GM21786 (cell line): ENCODE results near the gene VPREB3.
"Not testable (repeated sequence)": the region's sequence is repeated elsewhere in the genome, so short reads cannot be mapped to it uniquely, and the experiment has no call there.

ENCODE experiments used
- ATAC-seq: cut with Tn5 transposase; IDR thresholded peaks from one replicate; pipeline ENCODE4 v1.9.1; 2021; ENCODE audit not compliant: unreplicated experiment

Gene VPREB3

DNA sequence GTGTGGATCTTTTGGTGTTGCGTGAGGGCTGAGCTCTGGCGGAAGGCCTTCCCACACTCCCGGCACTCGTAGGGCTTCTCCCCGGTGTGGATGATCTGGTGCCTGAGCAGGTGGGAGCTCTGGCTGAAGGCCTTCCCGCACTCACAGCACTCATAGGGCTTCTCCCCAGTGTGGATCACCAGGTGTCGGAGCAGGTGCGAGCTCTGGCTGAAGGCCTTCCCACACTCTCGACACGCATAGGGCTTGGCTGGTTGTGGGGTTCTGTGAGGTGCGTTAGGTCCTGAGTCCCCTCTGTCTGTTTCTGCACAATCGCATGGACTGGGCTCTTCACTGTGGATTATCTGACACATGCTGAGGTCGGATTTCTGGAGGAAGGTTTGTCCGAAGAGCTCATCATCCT is 9.7 kb downstream of the VPREB3 start:
- no peak for ATAC-seq

GRCh38 chr22:23744001-23744400 is 10.2 kb downstream of the VPREB3 start:
- no peak for ATAC-seq

DNA sequence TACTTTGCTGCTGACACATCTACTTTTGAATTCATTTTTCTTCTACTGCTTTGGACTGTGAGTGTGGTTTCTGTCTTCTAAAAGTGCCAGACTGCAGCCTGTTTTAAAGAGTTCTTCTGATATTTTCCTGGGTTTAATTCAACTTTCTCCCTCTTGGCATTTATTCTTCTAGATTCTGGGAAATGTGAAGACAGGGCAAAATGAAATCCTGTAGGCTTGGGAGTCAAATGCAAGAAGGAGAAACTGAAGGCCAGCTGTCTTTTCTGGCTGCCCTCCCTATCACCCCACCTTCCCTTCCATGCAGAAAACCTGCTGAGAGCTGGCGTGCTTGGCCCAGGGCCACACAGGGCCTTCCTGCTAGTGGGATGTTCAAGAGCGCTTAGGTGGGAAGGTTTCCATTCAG is 10.9 kb downstream of the VPREB3 start:
- no peak for ATAC-seq

- ATAC-seq = no peak
Measured at GRCh38 chr22:23742505-23743264, 11.5 kb downstream of the VPREB3 start.

GRCh38 chr22:23737696-23738095 is 16.5 kb downstream of the VPREB3 start:
- no peak for ATAC-seq

GRCh38 chr22:23728108-23728507 is 26.1 kb downstream of the VPREB3 start:
- ATAC-seq = not testable (repeated sequence)

- no peak for ATAC-seq
Measured at GRCh38 chr22:23722724-23723123, 31.5 kb downstream of the VPREB3 start.

GRCh38 chr22:23722160-23722559 is 32.1 kb downstream of the VPREB3 start:
- ATAC-seq = no peak

DNA sequence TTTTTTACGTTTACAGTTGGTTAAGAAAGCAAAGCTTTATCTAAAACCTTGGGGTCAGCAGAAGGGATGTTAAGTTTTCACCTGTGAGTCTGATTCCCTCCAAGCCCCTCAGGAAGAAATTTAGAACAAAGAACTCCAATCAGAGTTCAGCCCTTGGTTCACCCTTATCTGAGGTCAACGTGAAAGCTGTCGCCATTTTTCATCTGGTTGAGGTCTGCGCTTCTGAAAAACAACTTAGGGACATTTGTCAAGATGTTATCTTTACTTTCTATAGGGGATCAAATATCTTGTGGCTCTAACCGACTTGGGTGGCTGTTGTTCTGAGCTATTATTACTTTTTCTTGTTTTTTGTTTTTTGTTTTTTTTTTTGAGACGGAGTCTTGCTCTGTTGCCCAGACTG is 33.4 kb downstream of the VPREB3 start:
- no peak for ATAC-seq

DNA sequence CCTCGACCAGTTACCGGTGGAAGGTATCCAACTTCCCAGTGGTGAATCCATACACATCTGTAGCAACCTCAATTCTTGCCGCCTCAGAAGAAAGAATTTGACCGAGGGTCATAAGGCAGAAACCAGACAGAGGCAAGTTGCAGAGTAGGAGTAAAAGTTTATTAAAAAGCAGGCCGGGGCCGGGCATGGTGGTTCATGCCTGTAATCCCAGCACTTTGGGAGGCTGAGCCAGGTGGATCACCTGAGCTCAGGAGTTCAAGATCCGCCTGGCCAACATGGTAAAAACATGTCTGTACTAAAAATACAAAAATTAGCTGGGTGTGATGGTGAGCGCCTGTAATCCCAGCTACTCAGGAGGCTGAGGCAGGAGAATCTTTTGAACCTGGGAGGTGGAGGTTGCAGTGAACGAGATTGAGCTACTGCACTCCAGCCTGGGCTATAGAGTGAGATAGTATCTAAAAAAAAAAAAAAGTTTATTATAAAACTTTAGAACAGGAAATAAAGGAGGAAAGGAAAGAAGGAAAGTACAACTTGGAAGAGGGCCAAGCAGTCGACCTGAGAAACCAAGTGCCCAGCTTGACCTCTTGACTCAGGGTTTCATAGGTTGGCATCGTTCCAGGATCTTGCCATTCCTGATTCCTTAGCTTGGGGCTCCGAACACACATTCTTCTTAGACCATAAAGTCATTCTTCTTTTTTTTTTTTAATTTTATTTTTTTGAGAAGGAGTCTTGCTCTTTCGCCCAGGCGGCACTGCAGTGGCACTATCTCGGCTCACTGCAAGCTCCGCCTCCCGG is 35.7 kb downstream of the VPREB3 start:
- ATAC-seq = no peak

DNA sequence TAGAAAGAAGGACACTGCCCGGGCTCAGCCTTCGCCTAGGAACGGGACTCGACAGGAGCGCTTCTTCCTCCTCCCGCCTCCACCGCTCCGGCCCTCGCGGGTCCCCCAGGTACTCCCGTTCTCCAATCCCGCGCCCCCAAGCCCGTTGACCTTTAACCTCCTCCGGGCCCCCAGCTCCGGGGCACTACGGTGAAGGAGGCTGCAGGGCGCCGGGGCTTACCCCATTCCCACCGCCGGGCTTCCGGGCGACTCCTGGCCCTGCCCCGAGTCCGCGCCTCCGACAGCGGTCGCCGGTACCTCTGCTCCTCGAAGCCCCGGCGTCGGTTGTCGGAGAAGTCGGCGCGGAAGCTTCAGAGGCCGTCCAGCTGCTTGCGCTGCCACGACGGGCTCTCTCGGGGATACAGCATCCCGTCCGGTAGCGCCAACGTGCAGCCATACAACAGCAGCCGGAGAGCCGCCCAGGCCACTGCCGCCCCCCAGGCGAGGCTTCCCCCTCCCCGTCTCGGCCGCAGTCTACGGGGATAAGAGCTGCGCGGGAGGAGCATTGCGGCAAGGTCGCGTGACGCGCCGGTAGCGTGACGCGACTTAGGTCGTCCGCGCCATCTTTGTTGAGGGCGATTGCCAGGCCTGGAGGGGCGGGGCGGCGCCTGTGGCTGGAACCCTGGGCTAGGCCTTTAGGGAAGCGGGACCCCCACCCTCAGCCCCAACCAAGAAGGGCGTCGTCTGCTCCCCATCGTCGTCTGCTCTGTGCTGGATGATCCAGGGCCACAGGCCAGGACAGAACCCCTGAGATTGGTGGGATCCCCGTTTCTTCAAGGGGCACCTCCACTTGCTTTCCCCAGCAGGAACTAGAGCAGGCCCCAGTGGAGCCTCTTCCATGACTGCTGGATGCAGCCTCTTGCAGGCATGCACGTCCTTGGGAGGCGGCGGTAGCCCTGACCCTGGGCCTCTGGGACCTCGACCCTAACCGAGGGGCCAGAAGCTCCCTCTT is 37.1 kb downstream of the VPREB3 start:
- ATAC-seq = peak; percentile 70

DNA sequence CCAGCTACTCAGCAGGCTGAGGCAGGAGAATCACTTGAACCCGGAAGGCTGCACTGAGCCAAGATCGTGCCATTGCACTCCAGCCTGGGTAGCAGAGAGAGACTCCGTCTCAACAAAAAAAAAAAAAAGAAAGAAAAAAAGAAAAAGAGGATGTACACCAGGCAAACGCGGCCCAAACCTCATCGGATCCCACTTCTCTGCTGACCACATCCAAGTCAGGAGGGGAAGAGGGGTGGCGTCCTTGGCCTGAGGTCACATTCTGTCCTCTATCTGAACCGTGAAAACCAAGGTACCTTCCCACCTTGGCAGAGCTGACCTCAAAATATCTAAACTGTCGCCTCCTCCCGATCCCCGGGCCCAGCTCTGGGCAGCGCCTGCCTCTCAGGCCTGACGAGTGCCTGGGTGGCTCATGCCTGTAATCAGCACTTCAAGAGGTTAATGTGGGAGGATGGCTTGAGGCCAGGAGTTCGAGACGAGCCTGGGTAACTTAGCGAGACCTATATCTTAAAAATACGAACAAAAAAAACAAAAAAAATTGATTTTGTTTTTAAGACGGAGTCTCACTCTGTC is 38.3 kb downstream of the VPREB3 start:
- ATAC-seq = no peak

DNA sequence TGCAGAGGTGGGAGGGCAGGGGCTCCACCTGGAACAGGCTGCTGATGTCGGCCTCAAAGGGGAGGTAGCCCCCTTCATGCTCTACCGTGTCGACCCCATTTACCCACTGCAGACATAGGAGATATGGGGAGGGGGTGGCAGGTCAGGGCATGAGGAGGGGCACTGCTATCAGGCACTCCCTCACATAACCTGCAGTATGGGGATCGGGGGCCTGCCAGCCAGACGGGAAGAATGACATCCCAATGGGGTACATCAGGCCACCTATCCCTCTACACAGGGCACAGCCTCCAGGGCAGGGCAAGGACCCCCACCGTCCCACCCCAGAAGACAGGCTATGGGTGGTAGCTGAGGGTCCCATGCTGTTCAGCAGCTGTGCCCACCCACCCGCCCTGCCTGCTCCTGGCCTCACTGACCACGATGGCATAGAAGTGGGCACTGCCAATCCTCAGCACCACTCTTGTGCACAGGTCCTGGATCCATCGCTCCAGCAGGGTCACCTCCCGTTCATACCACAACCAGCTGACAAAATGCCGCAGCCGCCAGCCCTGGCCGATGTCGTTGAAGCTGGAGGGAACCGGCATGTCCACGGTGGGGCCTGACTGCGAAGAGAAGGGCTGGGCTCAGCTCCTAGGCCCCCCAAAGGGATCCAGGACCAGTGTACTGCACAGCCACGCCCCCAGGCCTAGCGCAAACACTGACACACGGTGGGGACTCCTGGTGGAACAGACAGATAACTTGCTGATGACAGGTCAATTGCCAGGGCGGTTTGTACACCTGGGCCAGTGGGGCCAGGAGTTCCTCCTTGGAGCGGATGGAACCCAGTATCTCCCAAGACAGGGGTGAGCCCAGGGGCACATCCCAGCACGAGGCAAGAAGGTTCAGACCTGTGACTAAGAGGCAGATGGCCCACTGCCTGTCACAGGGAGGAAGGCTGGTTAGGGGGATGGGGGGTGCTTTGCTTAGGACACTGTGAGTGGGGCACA is 39.3 kb downstream of the VPREB3 start:
- no peak for ATAC-seq

DNA sequence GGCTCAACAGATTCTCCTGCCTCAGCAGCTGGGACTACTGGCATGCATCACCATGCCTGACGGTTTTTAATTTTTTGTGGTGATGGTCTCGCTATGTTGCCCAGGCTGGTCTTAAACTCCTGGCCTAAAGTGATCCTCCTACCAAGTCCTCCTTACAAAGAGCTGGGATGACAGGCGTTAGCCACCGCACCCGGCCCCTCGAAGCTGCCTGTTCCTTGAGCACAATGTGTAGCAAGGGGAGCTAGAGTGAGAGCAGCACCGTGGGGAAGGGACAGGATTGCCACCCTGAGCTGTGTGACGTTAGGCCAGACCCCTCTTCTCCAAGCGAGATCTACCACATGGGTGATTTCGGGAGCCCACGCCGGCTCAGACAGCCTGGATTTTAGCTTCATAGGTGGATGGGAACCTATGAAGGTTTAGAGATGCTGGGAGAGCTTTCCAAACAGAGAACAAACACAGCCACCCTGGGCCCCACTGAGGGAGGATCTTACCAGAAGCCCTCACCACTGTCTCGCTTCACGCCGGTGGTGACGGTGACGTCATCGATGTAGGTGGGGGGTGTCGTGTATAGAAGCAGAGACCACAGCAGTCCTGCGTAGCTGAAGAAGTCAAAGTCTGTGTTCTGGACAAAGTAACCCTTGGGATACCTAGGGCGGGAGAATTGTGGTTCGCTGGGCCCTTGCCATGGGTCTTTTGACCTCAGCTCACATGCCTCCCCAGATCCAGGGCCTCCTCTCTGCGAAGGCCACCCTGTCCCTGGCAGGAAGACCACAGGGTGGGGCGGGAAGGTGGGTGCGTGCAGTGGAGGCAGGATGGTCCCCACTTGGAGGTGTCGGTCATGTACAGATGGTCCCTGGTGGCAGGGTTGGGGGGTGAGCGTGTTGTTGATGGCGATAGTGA is 40.3 kb downstream of the VPREB3 start:
- ATAC-seq = no peak

DNA sequence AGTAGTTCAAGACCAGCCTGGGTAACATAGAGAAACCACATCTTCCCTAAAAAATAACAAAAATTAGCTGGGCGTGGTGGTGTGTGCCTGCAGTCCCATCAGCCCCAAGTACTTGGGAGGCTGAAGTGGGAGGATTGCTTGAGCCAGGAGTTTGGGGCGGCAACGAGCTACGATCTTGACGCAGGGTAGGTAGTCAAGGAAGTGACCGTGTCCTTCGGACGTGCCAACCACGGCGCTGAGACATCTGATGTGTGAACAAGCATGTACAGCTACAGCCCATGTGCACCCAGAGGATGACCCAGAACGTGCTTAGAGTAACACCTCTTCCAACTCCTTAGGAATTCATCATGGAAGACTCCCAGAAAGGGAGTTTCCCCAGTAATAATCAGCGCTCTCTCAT is 42.0 kb downstream of the VPREB3 start:
- no peak for ATAC-seq

- ATAC-seq = no peak
Measured at GRCh38 chr22:23709107-23709506, 45.1 kb downstream of the VPREB3 start.

DNA sequence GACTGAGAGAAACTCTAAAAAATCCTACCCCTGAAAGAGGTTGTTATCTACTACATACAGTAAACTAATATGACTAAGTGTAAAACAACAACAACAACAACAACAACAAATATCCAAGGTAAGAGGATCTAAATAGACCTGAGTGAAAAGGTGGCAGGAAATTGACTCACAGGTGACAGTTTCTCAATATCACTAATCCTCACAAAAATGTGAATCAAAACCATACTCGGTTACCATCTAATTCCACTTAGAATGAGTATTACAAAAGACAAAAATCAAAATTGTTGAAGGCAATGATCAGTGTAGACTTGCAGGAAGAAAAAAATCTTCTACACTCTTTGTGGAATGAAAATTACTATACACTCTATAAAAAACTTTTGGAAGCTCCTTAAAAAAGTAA is 46.0 kb downstream of the VPREB3 start:
- ATAC-seq = no peak

- ATAC-seq = no peak
Measured at GRCh38 chr22:23705358-23705757, 48.9 kb downstream of the VPREB3 start.

DNA sequence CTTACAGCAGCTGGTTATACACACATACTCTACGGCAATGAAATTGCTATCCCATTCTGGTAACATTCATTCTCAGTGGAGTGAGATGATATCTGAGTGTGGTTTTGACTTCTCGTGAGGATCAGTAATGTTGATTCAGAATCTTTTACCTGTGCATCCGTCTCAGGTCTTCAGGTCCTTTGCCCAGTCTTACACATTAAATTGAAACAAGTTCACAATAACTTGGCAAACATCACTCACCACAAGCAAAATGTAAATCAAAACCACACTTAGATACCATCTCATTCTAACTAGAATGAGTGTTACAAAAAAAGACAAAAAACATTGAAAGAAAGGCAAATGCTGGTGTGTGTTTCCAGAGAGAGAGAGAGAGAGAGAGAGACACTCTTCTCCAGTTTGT is 49.4 kb downstream of the VPREB3 start:
- no peak for ATAC-seq
